Activated B cell treated with CpG ODN at 0.5 μM for 24 hours (primary cell): ENCODE data around the gene SERPINB4. TPM values are rescaled to one million over a fixed set of nuclear protein-coding genes. Genes with fewer than 3 reads are reported as not detected.
"Not testable (repeated sequence)": the region's sequence is repeated elsewhere in the genome, so short reads cannot be mapped to it uniquely, and the experiment has no call there.

Experiments used
- ATAC-seq: fragments of 200-7000 bp; cut with Tn5 transposase; one replicate; pipeline ENCODE4 v1.10.0; 2021; ENCODE audit warnings: low read depth, mild to moderate bottlenecking, moderate library complexity
- CTCF ChIA-PET: fragments of 350-600 bp; sonication (Branson Sonifier 250); formaldehyde crosslinking; loops from one replicate; lab custom pipeline; 2021; ENCODE audit warnings: antibody characterized with exemption; lab: Charles Lee
- POLR2A ChIA-PET: fragments of 350-600 bp; sonication (Branson Sonifier 250); formaldehyde crosslinking; loops from one replicate; lab custom pipeline; 2021; ENCODE audit warnings: antibody characterized with exemption; lab: Charles Lee
- DNase-seq: peaks from one replicate; pipeline ENCODE4 v3.0.0; 2022
- H3K27ac Mint-ChIP-seq: one replicate; pipeline ENCODE4 v1.8.0; 2020; ENCODE audit warnings: mixed read lengths
- H3K27me3 Mint-ChIP-seq: one replicate; pipeline ENCODE4 v1.8.0; 2021; ENCODE audit warnings: mixed read lengths
- H3K36me3 Mint-ChIP-seq: one replicate; pipeline ENCODE4 v1.8.0; 2021; ENCODE audit warnings: low read depth, mixed read lengths
- H3K4me1 Mint-ChIP-seq: one replicate; pipeline ENCODE4 v1.8.0; 2021; ENCODE audit warnings: mixed read lengths
- H3K4me3 Mint-ChIP-seq: one replicate; pipeline ENCODE4 v1.8.0; 2020; ENCODE audit warnings: mild to moderate bottlenecking, mixed read lengths
- H3K9me3 Mint-ChIP-seq: one replicate; pipeline ENCODE4 v1.8.0; 2020; ENCODE audit warnings: mixed read lengths
- CTCF ChIP-seq: fragments of 200-600 bp; IDR thresholded peaks from one replicate; pipeline ENCODE4 v1.8.0; 2022; ENCODE audit warnings: antibody characterized with exemption, mild to moderate bottlenecking
- intact Hi-C: fragments of 100-400 bp; cut with micrococcal nuclease; formaldehyde crosslinking; loops from one replicate; pipeline ENCODE4 v1.15.1; 2024
- total RNA-seq: library from RNA; stranded (reverse); gene quantifications from 2 replicates; pipeline ENCODE4 v1.2.3, GENCODE V29; 2022

SERPINB4 gene
- total RNA-seq: not detected in 2 replicates

DNA sequence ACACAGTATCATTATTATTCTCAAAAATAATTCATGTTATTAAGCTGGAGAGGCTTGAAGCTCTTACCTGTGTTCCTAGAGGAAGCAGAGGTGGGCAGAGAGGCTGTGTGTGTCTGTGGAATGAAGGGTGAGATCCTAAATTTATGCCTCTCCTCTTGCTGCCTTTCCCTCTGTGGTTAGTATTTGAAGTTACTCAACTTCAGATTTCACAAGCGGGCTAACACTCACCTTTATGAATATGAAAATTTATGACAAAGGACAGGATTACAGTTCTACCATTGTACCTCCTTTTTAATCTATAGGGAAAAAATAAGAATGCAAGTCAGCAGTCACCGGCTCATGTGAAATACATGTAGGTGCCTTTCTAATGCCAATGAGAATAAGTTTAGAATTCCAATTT is at the start of gene SERPINB4:
SERPINB4 (minus strand) TSS at position 115 of the 400 bp plus-strand sequence. CDS start 679 bp downstream, outside the sequence.
- H3K4me1 Mint-ChIP-seq, ATAC-seq, DNase-seq, H3K27me3 Mint-ChIP-seq, intact Hi-C loops, H3K36me3 Mint-ChIP-seq, H3K27ac Mint-ChIP-seq, POLR2A ChIA-PET, H3K4me3 Mint-ChIP-seq, CTCF ChIA-PET, H3K9me3 Mint-ChIP-seq: not testable (repeated sequence)

DNA sequence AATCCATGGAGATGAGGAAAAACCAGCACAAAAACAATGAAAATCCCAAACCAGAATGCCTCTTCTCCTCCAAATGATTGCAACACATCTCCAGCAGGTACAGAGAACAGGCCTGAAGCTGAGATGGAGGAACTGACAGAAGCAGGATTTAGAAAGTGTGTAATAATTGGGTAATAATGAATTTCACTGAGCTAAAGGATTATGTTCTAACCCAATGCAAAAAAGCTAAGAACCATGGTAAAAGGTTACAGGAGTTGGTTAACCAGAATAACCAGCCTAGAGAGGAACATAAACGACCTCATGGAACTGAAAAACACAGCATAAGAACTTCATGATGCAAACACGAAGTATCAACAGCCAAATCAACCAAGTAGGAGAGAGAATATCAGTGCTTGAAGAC is 45.0 kb upstream of the SERPINB4 start:
- DNase-seq (no peak), ATAC-seq (no peak)
- no peaks in the 10 kb centered on the region for H3K4me1 Mint-ChIP-seq
- peaks cover 4% of the 10 kb centered on the region for H3K27me3 Mint-ChIP-seq
- no peak for TF ChIP-seq CTCF
- no peak overlapping the region for H3K4me3 Mint-ChIP-seq
- H3K36me3 Mint-ChIP-seq: no peaks in the 10 kb centered on the region
- intact Hi-C loops: no loop called here
- ChIA-PET CTCF (no interaction called here), POLR2A (no interaction called here)
- no peak overlapping the region for H3K27ac Mint-ChIP-seq
- peaks cover 9% of the 10 kb centered on the region for H3K9me3 Mint-ChIP-seq

DNA sequence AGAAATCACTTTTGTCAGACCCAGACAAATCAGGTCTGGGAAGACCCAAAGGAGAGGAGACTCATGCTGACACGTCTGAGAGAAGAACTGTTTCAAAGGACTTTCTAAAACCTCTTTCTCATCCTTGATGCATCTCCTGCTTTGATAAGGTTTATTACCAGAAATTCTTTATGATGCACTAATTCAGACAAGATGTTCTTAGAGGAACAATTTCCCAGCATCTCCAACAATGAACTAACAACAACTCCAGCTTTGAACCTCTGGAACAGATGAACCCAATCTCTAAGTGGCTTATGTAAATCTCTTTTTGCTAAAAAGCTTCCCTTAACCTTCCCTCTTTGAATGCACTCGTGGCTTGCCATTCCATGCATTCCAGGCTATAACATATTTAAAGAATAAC is 42.8 kb upstream of the SERPINB4 start:
- H3K27me3 Mint-ChIP-seq: peaks cover 8% of the 10 kb centered on the region
- ChIA-PET CTCF (no interaction called here), POLR2A (no interaction called here)
- no peaks in the 10 kb centered on the region for H3K36me3 Mint-ChIP-seq
- H3K9me3 Mint-ChIP-seq: peaks cover 7% of the 10 kb centered on the region
- intact Hi-C loops: no loop called here
- no peak overlapping the region for H3K27ac Mint-ChIP-seq
- H3K4me3 Mint-ChIP-seq: no peak overlapping the region
- no peak for TF ChIP-seq CTCF
- H3K4me1 Mint-ChIP-seq: no peaks in the 10 kb centered on the region
- ATAC-seq (no peak), DNase-seq (no peak)

DNA sequence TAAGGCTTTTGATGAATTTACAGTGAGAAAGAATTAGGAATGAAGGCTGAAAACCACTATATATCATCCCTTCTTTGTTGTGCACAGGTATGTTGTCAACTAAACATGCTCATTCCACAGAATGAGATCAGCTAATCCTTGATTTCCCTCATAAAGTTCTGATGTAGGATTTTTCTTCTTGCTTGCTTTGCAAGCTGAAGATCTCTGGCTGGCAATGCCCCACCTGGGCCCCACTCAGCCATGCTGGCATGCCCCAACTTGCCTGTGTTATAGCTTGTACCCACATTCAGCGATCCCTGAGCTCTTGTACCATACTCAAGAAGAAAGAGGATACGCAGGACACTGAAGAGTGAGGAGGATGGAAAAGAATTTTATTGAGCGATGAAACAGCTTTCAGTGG is 40.7 kb upstream of the SERPINB4 start:
- TF ChIP-seq CTCF: no peak
- CTCF ChIA-PET: no interaction called here
- Mint-ChIP-seq H3K4me1 (no peaks in the 10 kb centered on the region), H3K36me3 (no peaks in the 10 kb centered on the region), H3K9me3 (peaks cover 3% of the 10 kb centered on the region), H3K27ac (no peak overlapping the region), H3K27me3 (peaks cover 8% of the 10 kb centered on the region), H3K4me3 (no peak overlapping the region)
- DNase-seq (no peak), ATAC-seq (no peak)
- POLR2A ChIA-PET: no interaction called here
- intact Hi-C loops: no loop called here

- Mint-ChIP-seq H3K4me3 (no peak overlapping the region), H3K36me3 (no peaks in the 10 kb centered on the region), H3K27ac (no peak overlapping the region), H3K4me1 (no peaks in the 10 kb centered on the region), H3K9me3 (peaks cover 3% of the 10 kb centered on the region), H3K27me3 (peaks cover 6% of the 10 kb centered on the region)
- DNase-seq (no peak), ATAC-seq (no peak)
- ChIA-PET POLR2A (no interaction called here), CTCF (no interaction called here)
- intact Hi-C loops: no loop called here
- TF ChIP-seq CTCF: no peak
These were observed 39.8 kb upstream of the SERPINB4 start for GRCh38 chr18:63683890-63684289.

DNA sequence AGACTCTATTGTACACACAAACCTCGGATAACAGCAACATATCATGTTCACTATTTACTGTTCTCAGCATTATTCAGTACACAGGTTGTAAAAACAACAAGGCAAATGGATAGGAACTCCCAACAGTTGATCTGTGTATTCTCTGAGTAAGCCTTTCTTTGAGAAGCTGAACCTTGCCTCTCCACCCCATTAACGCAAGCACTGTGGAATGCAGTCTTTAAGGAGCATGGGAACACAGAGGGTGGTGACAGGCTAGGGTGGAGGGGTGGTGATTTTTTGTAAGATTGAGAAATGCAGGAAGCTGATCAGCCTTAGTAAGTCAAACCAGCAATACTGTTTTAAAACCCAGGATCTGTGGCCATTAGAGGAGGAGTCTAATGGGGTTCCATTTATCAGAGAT is 39.1 kb upstream of the SERPINB4 start:
- H3K4me3 Mint-ChIP-seq: no peak overlapping the region
- H3K27ac Mint-ChIP-seq: no peak overlapping the region
- peaks cover 3% of the 10 kb centered on the region for H3K9me3 Mint-ChIP-seq
- no peak for DNase-seq
- no peak for ATAC-seq
- TF ChIP-seq CTCF: no peak
- ChIA-PET CTCF (no interaction called here), POLR2A (no interaction called here)
- intact Hi-C loops: no loop called here
- H3K4me1 Mint-ChIP-seq: no peaks in the 10 kb centered on the region
- H3K27me3 Mint-ChIP-seq: peaks cover 4% of the 10 kb centered on the region
- H3K36me3 Mint-ChIP-seq: no peaks in the 10 kb centered on the region
